SK-N-MC (cell line): ENCODE measurements around the gene GSTM1.

ENCODE experiments used
- EZH2 ChIP-seq: fragments of 200-600 bp; sonication (generic); IDR thresholded peaks from one replicate; pipeline ENCODE4 v1.6.1; 2017; ENCODE audit warnings: antibody characterized with exemption
- POLR2AphosphoS5 ChIP-seq: IDR thresholded peaks from 2 replicates; pipeline ENCODE4 v1.6.1; 2012; ENCODE audit warnings: mild to moderate bottlenecking, low read depth, low read length, borderline replicate concordance

DNA sequence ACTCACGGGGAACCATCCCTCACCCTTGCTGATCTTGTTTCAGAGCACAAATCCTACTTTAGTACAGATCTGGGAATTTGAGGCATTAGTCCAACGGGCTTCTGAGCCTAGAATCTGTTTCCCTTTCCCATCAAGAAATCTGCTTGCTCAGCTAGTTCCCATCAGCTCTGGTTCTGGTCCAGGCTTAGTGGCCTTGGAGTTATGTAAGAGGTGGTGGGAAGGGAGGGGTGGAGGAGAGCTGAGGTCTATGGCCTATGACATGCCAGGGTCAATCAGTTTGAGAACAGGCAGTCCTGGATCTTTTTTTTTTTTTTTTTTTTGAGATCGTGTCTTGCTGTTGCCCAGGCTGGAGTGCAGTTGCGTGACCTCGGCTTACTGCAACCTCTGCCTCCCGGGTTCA is 4.1 kb downstream of the GSTM1 start:
- TF ChIP-seq POLR2AphosphoS5 (no peak), EZH2 (no peak)
